HEK293 (cell line): Measurements from ENCODE around the gene ASXL2.

Source experiments
- ATF2 ChIP-seq: fragments of 450-650 bp; formaldehyde crosslinking; IDR thresholded peaks from 2 replicates; pipeline ENCODE4 v1.5.1; 2016; ENCODE audit warnings: missing biosample characterization, missing genetic modification characterization, low read depth
- BCL11A ChIP-seq: fragments of 450-650 bp; formaldehyde crosslinking; IDR thresholded peaks from 2 replicates; pipeline ENCODE4 v1.5.1; 2016; ENCODE audit warnings: low read depth, missing biosample characterization, missing genetic modification characterization
- KLF9 ChIP-seq: fragments of 450-650 bp; formaldehyde crosslinking; IDR thresholded peaks from 2 replicates; pipeline ENCODE4 v1.5.1; 2016; ENCODE audit warnings: missing biosample characterization, missing genetic modification characterization, low read depth
- REST ChIP-seq: fragments of 450-650 bp; formaldehyde crosslinking; IDR thresholded peaks from 2 replicates; pipeline ENCODE4 v1.5.1; 2016; ENCODE audit warnings: missing biosample characterization, missing genetic modification characterization
- SP2 ChIP-seq: fragments of 450-650 bp; formaldehyde crosslinking; IDR thresholded peaks from 2 replicates; pipeline ENCODE4 v1.5.1; 2016; ENCODE audit warnings: missing biosample characterization, missing genetic modification characterization
- ZBTB20 ChIP-seq: fragments of 450-650 bp; formaldehyde crosslinking; IDR thresholded peaks from 2 replicates; pipeline ENCODE4 v1.5.1; 2016; ENCODE audit warnings: missing biosample characterization, missing genetic modification characterization
- ZBTB21 ChIP-seq: fragments of 450-650 bp; formaldehyde crosslinking; IDR thresholded peaks from 2 replicates; pipeline ENCODE4 v1.5.1; 2017; ENCODE audit warnings: missing biosample characterization, missing genetic modification characterization
- ZBTB49 ChIP-seq: fragments of 450-650 bp; formaldehyde crosslinking; IDR thresholded peaks from 2 replicates; pipeline ENCODE4 v1.5.1; 2016; ENCODE audit warnings: missing biosample characterization, missing genetic modification characterization, low read depth
- ZBTB7A ChIP-seq: fragments of 450-650 bp; formaldehyde crosslinking; IDR thresholded peaks from 2 replicates; pipeline ENCODE4 v1.5.1; 2016; ENCODE audit warnings: low read depth, missing biosample characterization, missing genetic modification characterization
- ZNF10 ChIP-seq: fragments of 450-650 bp; formaldehyde crosslinking; IDR thresholded peaks from 2 replicates; pipeline ENCODE4 v1.5.1; 2017; ENCODE audit warnings: missing biosample characterization, missing genetic modification characterization
- ZNF133 ChIP-seq: fragments of 450-650 bp; formaldehyde crosslinking; IDR thresholded peaks from 2 replicates; pipeline ENCODE4 v1.5.1; 2016; ENCODE audit warnings: missing biosample characterization, missing genetic modification characterization
- ZNF146 ChIP-seq: fragments of 450-650 bp; formaldehyde crosslinking; IDR thresholded peaks from 2 replicates; pipeline ENCODE4 v1.5.1; 2016; ENCODE audit warnings: missing biosample characterization, missing genetic modification characterization
- ZNF266 ChIP-seq: fragments of 450-650 bp; formaldehyde crosslinking; IDR thresholded peaks from 2 replicates; pipeline ENCODE4 v1.5.1; 2016; ENCODE audit warnings: missing biosample characterization, missing genetic modification characterization, low read depth
- ZNF280C ChIP-seq: fragments of 450-650 bp; formaldehyde crosslinking; IDR thresholded peaks from 2 replicates; pipeline ENCODE4 v1.5.1; 2016; ENCODE audit warnings: missing biosample characterization, missing genetic modification characterization
- ZNF280D ChIP-seq: fragments of 450-650 bp; formaldehyde crosslinking; IDR thresholded peaks from 2 replicates; pipeline ENCODE4 v1.5.1; 2016; ENCODE audit warnings: missing biosample characterization, missing genetic modification characterization
- ZNF362 ChIP-seq: fragments of 450-650 bp; formaldehyde crosslinking; IDR thresholded peaks from 2 replicates; pipeline ENCODE4 v1.5.1; 2016; ENCODE audit warnings: missing biosample characterization, missing genetic modification characterization
- ZNF561 ChIP-seq: fragments of 450-650 bp; IDR thresholded peaks from 2 replicates; pipeline ENCODE4 v1.5.1; 2018; ENCODE audit warnings: missing biosample characterization, missing genetic modification characterization, borderline replicate concordance
- ZNF571 ChIP-seq: fragments of 450-650 bp; formaldehyde crosslinking; IDR thresholded peaks from 2 replicates; pipeline ENCODE4 v1.5.0; 2017; ENCODE audit warnings: missing biosample characterization, missing genetic modification characterization
- ZNF626 ChIP-seq: fragments of 450-650 bp; sonication (Bioruptor Pico); formaldehyde crosslinking; IDR thresholded peaks from 2 replicates; pipeline ENCODE4 v1.5.1; 2018; ENCODE audit warnings: missing biosample characterization, missing genetic modification characterization, inconsistent platforms
- ZNF654 ChIP-seq: fragments of 450-650 bp; formaldehyde crosslinking; IDR thresholded peaks from 2 replicates; pipeline ENCODE4 v1.5.1; 2016; ENCODE audit warnings: low read depth, missing biosample characterization, missing genetic modification characterization
- ZNF692 ChIP-seq: fragments of 450-650 bp; formaldehyde crosslinking; IDR thresholded peaks from 2 replicates; pipeline ENCODE4 v1.5.1; 2016; ENCODE audit warnings: missing biosample characterization, missing genetic modification characterization
- ZSCAN30 ChIP-seq: fragments of 450-650 bp; IDR thresholded peaks from 2 replicates; pipeline ENCODE4 v1.5.1; 2018; ENCODE audit warnings: missing biosample characterization, mild to moderate bottlenecking, missing genetic modification characterization, moderate library complexity

Gene ASXL2

GRCh38 chr2:25878361-25879132 lies at the start of gene ASXL2 (continued):
- TF ChIP-seq ZBTB21 (tag by site-specific recombination) (no peak), ZNF561 (tag by site-specific recombination) (peak; percentile 31; the same call in 1 of the 2 replicates), ZNF133 (tag by site-specific recombination) (no peak), SP2 (peak; percentile 78), ZNF280D (tag by site-specific recombination) (no peak), KLF9 (tag by site-specific recombination) (peak; percentile 77), ZBTB20 (tag by site-specific recombination) (peak; percentile 87), ZNF280C (tag by site-specific recombination) (no peak), ZSCAN30 (no peak; the same call in 1 of the 2 replicates), ATF2 (tag by site-specific recombination) (no peak), ZNF146 (no peak), ZNF266 (tag by site-specific recombination) (no peak), BCL11A (tag by site-specific recombination) (no peak), ZNF692 (no peak), ZBTB49 (no peak), ZBTB7A (no peak), REST (tag by site-specific recombination) (no peak), ZNF654 (tag by site-specific recombination) (no peak), ZNF362 (no peak), ZNF571 (no peak), ZNF626 (tag by site-specific recombination) (no peak), ZNF10 (tag by site-specific recombination) (no peak)
